GM18499 (cell line): ENCODE results near the gene ZBTB26.
"Not testable (repeated sequence)": the region's sequence is repeated elsewhere in the genome, so short reads cannot be mapped to it uniquely, and the experiment has no call there.

Experiments
- ATAC-seq: cut with Tn5 transposase; IDR thresholded peaks from one replicate; pipeline ENCODE4 v1.9.1; 2021; ENCODE audit warnings: moderate number of reproducible peaks; ENCODE audit not compliant: insufficient read depth, unreplicated experiment

The ZBTB26 gene

DNA sequence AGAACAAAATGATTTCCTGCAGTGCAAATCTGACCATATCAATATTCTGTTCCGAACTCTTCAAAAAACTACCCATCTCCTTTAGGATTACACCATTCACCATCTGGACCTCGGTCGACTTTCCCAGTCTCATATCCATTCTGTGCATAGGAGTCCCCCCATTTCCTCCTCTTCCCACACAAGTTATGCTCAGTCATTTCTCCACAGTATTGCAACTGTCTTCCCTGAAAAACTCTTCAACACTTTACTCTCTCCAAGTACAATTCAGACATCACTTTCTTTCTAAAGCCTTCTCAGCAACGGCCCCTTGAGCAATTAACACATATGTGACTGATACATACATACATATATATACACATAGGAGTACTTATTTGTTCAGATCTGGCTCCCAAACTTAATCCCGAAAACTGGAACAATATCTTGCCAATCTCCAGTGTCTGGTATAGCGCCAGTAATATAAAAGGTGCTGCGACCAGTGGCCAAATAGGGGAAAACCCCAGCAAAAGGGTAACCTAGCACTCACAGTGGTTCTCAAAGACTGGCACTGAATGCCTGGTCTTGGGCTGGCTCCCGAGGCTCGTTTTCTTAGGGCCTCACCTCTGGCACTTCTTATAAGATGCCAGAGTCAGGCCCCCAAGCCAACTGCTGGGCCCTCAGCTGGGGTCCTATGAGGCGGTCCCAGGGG, 629 bp downstream of the ZBTB26 start:
- ATAC-seq = no peak

- no peak for ATAC-seq
Observed at GRCh38 chr9:122929796-122930354, 1.4 kb downstream of the ZBTB26 start.

DNA sequence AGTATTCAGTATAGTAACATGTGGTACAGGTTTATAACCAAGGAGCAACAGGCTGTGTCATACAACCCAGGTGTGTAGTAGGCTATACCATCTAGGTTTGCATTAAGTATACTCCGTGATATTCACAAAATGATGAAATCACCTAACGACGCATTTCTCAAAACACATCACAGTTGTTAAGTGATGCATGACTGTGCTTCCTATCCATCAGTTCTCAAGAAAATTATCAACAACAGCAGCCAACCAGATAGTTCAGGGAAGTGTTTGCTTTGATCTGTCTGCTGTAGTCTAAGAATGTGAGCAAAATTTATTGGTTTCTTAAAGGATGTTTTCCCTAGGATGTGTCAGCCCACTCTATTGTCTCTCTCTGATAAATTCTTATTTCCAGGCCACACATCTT, 7.4 kb downstream of the ZBTB26 start:
- no peak for ATAC-seq

- ATAC-seq = no peak
Observed at GRCh38 chr9:122922713-122923112, 8.6 kb downstream of the ZBTB26 start.

DNA sequence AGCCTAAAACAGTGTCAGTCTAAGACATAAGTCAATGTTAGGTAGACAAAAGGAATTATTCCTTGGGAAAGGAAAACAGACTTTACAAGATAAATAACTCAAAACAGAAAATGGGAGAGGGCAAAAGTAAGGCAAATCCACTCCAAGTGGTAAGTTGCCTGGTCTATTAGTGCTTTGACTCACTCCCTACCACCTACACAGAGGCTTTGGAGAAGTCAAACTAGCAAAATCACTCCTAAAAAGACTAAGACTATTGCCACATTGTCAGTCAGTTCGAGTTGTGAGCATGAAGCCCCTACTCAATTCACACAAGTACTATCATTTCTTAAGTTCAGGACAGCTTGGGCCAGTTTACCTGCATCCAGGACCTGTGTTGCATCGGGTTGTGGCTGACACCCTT, 13.0 kb downstream of the ZBTB26 start:
- no peak for ATAC-seq

- ATAC-seq = peak; percentile 94
Observed at GRCh38 chr9:122912964-122913673, 18.2 kb downstream of the ZBTB26 start, which contains the start of gene ZBTB6. Gene ZBTB6, minus strand, starts transcription at chr9:122913323. Its CDS starts 1,251 bp downstream, at chr9:122912072.

GRCh38 chr9:122912671-122912963, 18.7 kb downstream of the ZBTB26 start:
- ATAC-seq = no peak

GRCh38 chr9:122906122-122906521, 25.2 kb downstream of the ZBTB26 start:
- not testable (repeated sequence) for ATAC-seq

GRCh38 chr9:122904823-122905710, 26.2 kb downstream of the ZBTB26 start, which contains the start of gene RC3H2:
Gene RC3H2, minus strand, starts transcription at chr9:122905359. Its CDS starts 7,850 bp downstream, at chr9:122897509.
- peak; percentile 75 for ATAC-seq

DNA sequence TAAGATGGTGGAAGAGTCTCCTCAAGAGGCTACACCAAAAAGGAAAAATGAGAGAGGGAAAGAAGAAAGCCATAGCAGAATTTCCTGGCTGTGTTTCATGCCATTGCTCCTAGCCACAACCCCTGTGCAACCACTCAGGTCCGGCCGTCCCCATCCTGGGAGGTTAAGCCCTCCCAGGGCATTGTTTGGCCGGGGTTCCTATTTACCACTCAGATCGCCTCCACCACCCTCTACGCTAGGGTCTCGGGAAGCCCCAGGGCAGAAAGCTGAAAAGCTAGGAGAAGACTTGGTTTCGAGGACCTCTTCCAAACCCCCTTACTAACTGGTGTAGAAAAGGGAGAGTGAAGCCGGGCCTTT, 26.9 kb downstream of the ZBTB26 start:
- ATAC-seq = no peak

- no peak for ATAC-seq
Observed at GRCh38 chr9:122900791-122901190, 30.5 kb downstream of the ZBTB26 start.

GRCh38 chr9:122897969-122898368, 33.3 kb downstream of the ZBTB26 start:
- ATAC-seq = no peak

DNA sequence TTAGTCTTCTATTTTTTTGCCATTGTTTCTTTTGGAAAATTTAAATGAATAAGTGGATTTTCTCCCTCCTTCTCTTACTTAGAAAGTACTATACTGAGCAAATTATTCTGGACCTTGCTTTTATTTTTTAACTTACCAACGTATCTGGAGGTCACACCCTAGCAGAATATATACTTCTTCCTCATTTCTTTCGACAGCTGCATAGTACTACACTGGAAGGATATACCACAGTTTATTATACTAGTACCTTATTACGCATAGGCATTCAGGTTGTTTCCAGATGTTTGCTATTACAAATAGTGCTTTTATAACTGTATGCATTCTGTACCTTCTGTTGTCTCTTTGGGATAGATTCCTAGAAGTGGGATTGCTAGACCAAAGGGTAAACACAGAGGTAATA, 42.8 kb downstream of the ZBTB26 start:
- ATAC-seq = no peak

DNA sequence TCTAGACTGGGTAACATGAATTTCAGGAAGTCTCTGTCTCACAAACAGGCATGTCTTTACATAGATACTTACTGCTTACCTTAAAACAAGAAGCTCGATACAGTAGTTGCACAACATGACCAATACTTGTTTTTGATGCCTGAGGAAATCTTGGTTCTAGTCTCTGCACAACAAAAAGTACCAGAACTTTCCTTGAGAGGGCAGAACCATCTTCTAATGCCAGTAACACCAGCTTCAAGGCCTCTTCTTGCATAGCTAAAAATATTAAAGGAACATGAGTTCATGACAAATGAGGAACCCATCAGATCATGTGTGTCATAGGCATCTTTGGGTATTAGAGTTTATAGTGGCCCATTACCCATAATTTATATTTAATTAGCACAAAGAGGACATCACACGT, 48.2 kb downstream of the ZBTB26 start:
- ATAC-seq = no peak

GRCh38 chr9:122879443-122879842, 51.9 kb downstream of the ZBTB26 start:
- ATAC-seq = no peak

- no peak for ATAC-seq
Observed at GRCh38 chr9:122875523-122875922, 55.8 kb downstream of the ZBTB26 start.

- ATAC-seq = not testable (repeated sequence)
Observed at GRCh38 chr9:122867276-122867675, 64.0 kb downstream of the ZBTB26 start.

- no peak for ATAC-seq
Observed at GRCh38 chr9:122866079-122866478, 65.2 kb downstream of the ZBTB26 start.
